BE2C (cell line): ENCODE data around the gene CDK1.

Experiments used
- DNase-seq: peaks from one replicate; pipeline ENCODE4 v3.0.0-alpha.2; 2020
- H3K27me3 ChIP-seq: fragments of 250-450 bp; sonication (Bioruptor Pico); 2 replicates; pipeline ENCODE4 v1.5.1; 2020; ENCODE audit warnings: mild to moderate bottlenecking
- H3K36me3 ChIP-seq: fragments of 250-450 bp; sonication (Bioruptor Pico); 2 replicates; pipeline ENCODE4 v1.5.1; 2020; ENCODE audit warnings: mild to moderate bottlenecking
- H3K4me1 ChIP-seq: fragments of 250-450 bp; sonication (Bioruptor Pico); 2 replicates; pipeline ENCODE4 v1.5.1; 2020
- H3K4me3 ChIP-seq: 2 replicates; pipeline ENCODE4 v1.5.1; 2011; ENCODE audit warnings: low read depth, low read length
- H3K9me3 ChIP-seq: fragments of 250-450 bp; sonication (Bioruptor Pico); 2 replicates; pipeline ENCODE4 v1.5.1; 2020
- TF ChIP-seq, protein P1 (sequence below): IDR thresholded peaks from 2 replicates; pipeline ENCODE4 v1.5.1; 2012; ENCODE audit warnings: mild to moderate bottlenecking, low read depth, low read length

Gene CDK1

DNA sequence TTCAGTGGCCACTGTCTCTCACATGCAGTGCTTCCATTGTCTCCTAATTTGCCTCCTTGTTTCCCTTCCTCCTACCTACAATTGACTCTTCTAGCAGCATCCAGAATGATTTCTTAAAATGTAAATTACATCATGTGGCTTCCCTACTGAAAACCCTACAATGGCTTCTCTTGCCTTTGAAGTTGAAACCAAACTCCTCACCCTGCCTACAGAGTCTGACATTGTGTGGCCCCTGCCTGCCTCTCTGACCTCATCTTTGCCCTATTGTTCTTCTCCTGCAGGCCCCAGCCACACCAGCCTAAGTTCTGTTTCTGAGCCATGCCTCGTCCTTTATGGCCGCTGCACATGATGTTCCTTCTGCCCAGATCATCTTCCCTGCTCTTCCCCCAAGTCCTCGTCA, 35.8 kb upstream of the CDK1 start:
- no peak for DNase-seq
- TF ChIP-seq, protein P1, sequence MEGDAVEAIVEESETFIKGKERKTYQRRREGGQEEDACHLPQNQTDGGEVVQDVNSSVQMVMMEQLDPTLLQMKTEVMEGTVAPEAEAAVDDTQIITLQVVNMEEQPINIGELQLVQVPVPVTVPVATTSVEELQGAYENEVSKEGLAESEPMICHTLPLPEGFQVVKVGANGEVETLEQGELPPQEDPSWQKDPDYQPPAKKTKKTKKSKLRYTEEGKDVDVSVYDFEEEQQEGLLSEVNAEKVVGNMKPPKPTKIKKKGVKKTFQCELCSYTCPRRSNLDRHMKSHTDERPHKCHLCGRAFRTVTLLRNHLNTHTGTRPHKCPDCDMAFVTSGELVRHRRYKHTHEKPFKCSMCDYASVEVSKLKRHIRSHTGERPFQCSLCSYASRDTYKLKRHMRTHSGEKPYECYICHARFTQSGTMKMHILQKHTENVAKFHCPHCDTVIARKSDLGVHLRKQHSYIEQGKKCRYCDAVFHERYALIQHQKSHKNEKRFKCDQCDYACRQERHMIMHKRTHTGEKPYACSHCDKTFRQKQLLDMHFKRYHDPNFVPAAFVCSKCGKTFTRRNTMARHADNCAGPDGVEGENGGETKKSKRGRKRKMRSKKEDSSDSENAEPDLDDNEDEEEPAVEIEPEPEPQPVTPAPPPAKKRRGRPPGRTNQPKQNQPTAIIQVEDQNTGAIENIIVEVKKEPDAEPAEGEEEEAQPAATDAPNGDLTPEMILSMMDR: no peak
- Histone ChIP-seq H3K4me1 (no peaks in the 10 kb centered on the region), H3K4me3 (no peak overlapping the region), H3K9me3 (no peaks in the 10 kb centered on the region), H3K36me3 (no peaks in the 10 kb centered on the region), H3K27me3 (peaks cover 9% of the 10 kb centered on the region)

DNA sequence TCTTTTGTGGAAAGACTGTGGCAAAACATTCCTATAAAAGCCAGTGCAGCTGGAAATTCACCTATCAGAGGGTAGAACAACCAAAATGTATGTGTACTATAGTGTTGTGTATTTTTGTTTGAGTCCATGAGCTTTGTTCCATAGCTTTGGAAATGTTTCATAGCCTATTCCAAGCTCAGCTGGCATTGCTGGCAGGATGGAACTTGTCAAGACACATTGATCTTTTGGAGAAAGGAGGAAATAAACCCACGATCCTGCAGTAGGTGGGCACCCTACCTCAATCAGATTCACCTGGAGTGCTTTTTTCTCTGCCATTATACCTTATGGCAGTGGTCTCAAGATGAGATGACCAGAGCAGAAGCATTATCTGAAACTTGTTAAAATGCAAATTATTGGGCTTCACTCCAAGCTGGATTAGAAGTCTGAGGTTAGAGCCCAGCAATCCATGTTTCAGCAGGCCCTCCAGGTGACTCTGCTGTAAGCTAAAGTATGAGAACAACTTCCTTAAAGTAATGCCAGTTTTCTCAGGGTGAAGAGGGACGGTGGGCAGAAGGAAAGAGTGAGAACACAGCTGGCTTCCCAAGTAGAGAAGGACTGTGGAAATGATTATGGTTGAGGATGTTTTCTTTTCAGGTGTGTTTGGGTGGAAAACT, 30.3 kb upstream of the CDK1 start:
- TF ChIP-seq, protein P1: no peak
- no peak for DNase-seq
- H3K4me3 ChIP-seq: no peak overlapping the region
- H3K4me1 ChIP-seq: no peaks in the 10 kb centered on the region
- peaks cover 6% of the 10 kb centered on the region; the same call in 1 of the 2 replicates for H3K27me3 ChIP-seq
- no peaks in the 10 kb centered on the region for H3K9me3 ChIP-seq
- H3K36me3 ChIP-seq: no peaks in the 10 kb centered on the region

DNA sequence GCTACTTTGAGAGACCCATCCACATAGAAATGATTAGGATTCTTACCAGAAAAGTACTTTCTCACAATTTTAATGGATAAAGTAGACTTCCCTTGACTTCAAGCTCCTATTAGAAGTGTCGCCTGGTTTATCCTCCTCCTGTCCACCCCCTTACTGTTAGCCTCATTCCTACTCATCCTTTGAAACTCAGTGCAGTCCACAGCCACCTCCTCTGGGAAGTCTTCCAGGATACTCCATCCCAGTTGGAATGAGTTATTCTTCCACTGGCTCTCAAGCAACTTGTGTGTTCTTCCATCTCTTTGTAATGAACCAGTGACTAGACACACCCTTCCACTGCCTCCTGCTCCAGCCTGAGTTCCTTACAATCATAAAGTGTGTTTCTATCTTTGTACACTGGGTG, 25.1 kb upstream of the CDK1 start:
- H3K27me3 ChIP-seq: peaks cover under 1% of the 10 kb centered on the region; the same call in 1 of the 2 replicates
- H3K4me3 ChIP-seq: no peak overlapping the region
- H3K9me3 ChIP-seq: no peaks in the 10 kb centered on the region
- H3K36me3 ChIP-seq: no peaks in the 10 kb centered on the region
- DNase-seq: no peak
- TF ChIP-seq, protein P1: no peak
- no peaks in the 10 kb centered on the region for H3K4me1 ChIP-seq

DNA sequence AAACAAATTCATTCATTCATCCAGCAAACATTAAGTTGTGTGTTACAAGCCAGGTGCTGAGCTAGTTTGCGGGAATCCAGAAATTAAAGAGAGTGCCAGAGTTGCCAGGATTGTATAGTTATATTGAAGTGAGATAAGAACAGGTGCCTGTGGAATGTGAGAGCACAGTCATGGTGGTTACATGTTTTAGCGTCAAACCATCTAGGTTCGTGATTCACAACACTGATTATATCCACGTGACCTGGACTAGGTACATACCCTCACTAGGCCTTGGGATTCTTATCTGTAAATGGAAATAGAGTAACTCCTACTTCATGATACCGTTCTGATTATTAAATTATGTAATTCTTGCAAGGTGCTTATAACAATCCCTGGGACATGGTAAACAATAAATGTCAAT, 24.5 kb upstream of the CDK1 start:
- Histone ChIP-seq H3K4me1 (no peaks in the 10 kb centered on the region), H3K9me3 (no peaks in the 10 kb centered on the region), H3K4me3 (no peak overlapping the region), H3K36me3 (no peaks in the 10 kb centered on the region), H3K27me3 (no peaks in the 10 kb centered on the region; the same call in 1 of the 2 replicates)
- TF ChIP-seq, protein P1: no peak
- DNase-seq: no peak

DNA sequence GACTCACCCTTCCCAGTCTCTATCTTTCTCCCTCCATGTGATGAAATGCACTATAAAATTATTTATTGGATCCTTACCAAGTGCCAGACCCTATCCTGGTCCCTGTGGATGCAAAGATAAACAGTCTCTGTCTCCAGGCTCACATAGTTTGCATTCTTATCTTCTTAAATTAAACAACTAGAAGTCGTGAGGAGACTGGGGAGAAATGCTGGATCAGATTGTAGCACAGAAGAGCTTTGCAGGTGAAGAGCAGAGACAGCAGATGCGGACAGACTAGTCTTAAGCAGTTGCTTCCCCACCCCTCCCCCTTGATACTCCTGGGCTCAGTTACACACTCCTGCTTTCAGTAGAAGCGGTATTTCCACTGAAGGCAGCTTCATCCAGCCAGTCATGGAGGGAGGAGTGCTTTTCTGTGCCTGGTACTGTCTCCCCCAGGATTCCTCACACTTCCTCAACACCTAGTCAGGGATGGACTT, 20.8 kb upstream of the CDK1 start:
- H3K36me3 ChIP-seq: no peaks in the 10 kb centered on the region
- H3K4me1 ChIP-seq: no peaks in the 10 kb centered on the region

DNA sequence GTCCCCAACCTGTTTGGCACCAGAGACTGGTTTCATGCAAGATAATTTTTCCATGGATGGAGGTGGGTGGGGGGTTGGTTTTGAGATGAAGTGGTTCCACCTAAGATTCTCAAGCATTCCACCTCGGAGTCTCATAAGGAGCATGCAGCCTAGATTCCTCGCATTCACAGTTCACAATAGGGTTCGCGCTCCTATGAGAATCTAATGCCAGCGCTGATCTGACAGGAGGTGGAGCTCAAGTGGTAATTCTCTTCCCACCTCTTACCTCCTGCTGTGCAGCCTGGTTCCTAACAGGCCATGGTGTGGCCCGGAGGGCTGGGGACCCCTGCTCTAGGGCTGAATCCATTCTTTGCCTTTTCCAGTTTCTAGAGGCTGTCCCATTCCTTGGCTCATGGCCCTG, 19.1 kb upstream of the CDK1 start:
- Histone ChIP-seq H3K4me1 (no peaks in the 10 kb centered on the region), H3K4me3 (no peak overlapping the region), H3K27me3 (no peaks in the 10 kb centered on the region), H3K9me3 (no peaks in the 10 kb centered on the region), H3K36me3 (no peaks in the 10 kb centered on the region)
- DNase-seq: no peak
- TF ChIP-seq, protein P1: no peak

More for the DNA sequence above, 20.8 kb upstream of the CDK1 start:
- no peak for DNase-seq
- H3K27me3 ChIP-seq: no peaks in the 10 kb centered on the region
- TF ChIP-seq, protein P1: no peak
- no peaks in the 10 kb centered on the region for H3K9me3 ChIP-seq
- no peak overlapping the region for H3K4me3 ChIP-seq
